WTC11 (cell line): ENCODE measurements around the gene NCLN. TPM values are rescaled to one million over a fixed set of nuclear protein-coding genes. Genes with fewer than 3 reads are reported as not detected.
A peak's percentile ranks its signal among the peaks of the same experiment; 100 is the strongest.

Source experiments
- ATAC-seq: fragments of 200-7000 bp; cut with Tn5 transposase; 2 replicates; pipeline ENCODE4 v1.10.0; 2021; ENCODE audit warnings: mild to moderate bottlenecking, moderate library complexity
- CTCF ChIA-PET: fragments of 300-600 bp; sonication (Branson Sonifier 250); formaldehyde crosslinking; loops from one replicate; lab custom pipeline; 2021; ENCODE audit warnings: antibody characterized with exemption; lab: Charles Lee
- POLR2A ChIA-PET: fragments of 350-600 bp; sonication (Branson Sonifier 250); formaldehyde crosslinking; loops from one replicate; lab custom pipeline; 2021; ENCODE audit warnings: antibody characterized with exemption; lab: Charles Lee
- DNase-seq: peaks from one replicate; pipeline ENCODE4 v3.0.0; 2021; ENCODE audit warnings: low spot score
- H3K27ac Mint-ChIP-seq: 2 replicates; pipeline ENCODE4 v1.8.0; 2021; ENCODE audit warnings: mixed read lengths
- H3K27me3 Mint-ChIP-seq: 2 replicates; pipeline ENCODE4 v1.8.0; 2021; ENCODE audit warnings: low read depth, mild to moderate bottlenecking, moderate library complexity, mixed read lengths
- H3K36me3 Mint-ChIP-seq: 2 replicates; pipeline ENCODE4 v1.8.0; 2021; ENCODE audit warnings: mixed read lengths
- H3K4me1 Mint-ChIP-seq: 2 replicates; pipeline ENCODE4 v1.8.0; 2022; ENCODE audit warnings: mixed read lengths
- H3K4me3 Mint-ChIP-seq: 2 replicates; pipeline ENCODE4 v1.8.0; 2021; ENCODE audit warnings: mild to moderate bottlenecking, moderate library complexity, mixed read lengths
- H3K9me3 Mint-ChIP-seq: 2 replicates; pipeline ENCODE4 v1.8.0; 2021; ENCODE audit warnings: mixed read lengths
- ARID4B ChIP-seq: sonication (generic); formaldehyde crosslinking; IDR thresholded peaks from 2 replicates; pipeline ENCODE4 v1.8.0; 2023; ENCODE audit warnings: missing genetic modification reagents, mild to moderate bottlenecking, borderline replicate concordance
- ATF6 ChIP-seq: sonication (generic); formaldehyde crosslinking; IDR thresholded peaks from 2 replicates; pipeline ENCODE4 v1.8.1; 2023; ENCODE audit warnings: mild to moderate bottlenecking, missing genetic modification reagents
- CBFB ChIP-seq: sonication (generic); formaldehyde crosslinking; IDR thresholded peaks from 2 replicates; pipeline ENCODE4 v1.8.1; 2022; ENCODE audit warnings: mild to moderate bottlenecking, low read depth, missing genetic modification reagents
- EMX1 ChIP-seq: fragments of 250-450 bp; sonication (Bioruptor Pico); IDR thresholded peaks from 2 replicates; pipeline ENCODE4 v1.8.0; 2021; ENCODE audit warnings: mild to moderate bottlenecking
- ERG ChIP-seq: fragments of 250-450 bp; sonication (Bioruptor Pico); IDR thresholded peaks from 2 replicates; pipeline ENCODE4 v1.8.0; 2021; ENCODE audit warnings: mild to moderate bottlenecking
- ETV6 ChIP-seq: sonication (generic); formaldehyde crosslinking; IDR thresholded peaks from 2 replicates; pipeline ENCODE4 v1.8.1; 2022; ENCODE audit warnings: mild to moderate bottlenecking, missing genetic modification reagents
- HMGA2 ChIP-seq: fragments of 250-450 bp; sonication (Bioruptor Pico); IDR thresholded peaks from 2 replicates; pipeline ENCODE4 v1.4.0; 2021; ENCODE audit warnings: mild to moderate bottlenecking, moderate library complexity
- IRF2 ChIP-seq: sonication (generic); formaldehyde crosslinking; IDR thresholded peaks from 2 replicates; pipeline ENCODE4 v1.8.0; 2022; ENCODE audit warnings: low read depth, missing genetic modification reagents, borderline replicate concordance
- PRRX2 ChIP-seq: fragments of 250-450 bp; sonication (Bioruptor Pico); IDR thresholded peaks from 2 replicates; pipeline ENCODE4 v1.8.0; 2021; ENCODE audit warnings: mild to moderate bottlenecking
- TCF7 ChIP-seq: sonication (generic); formaldehyde crosslinking; IDR thresholded peaks from 2 replicates; pipeline ENCODE4 v1.8.0; 2022; ENCODE audit warnings: mild to moderate bottlenecking, low read depth, missing genetic modification reagents, moderate library complexity
- TEAD1 ChIP-seq: sonication (generic); formaldehyde crosslinking; IDR thresholded peaks from 2 replicates; pipeline ENCODE4 v1.8.0; 2022; ENCODE audit warnings: mild to moderate bottlenecking, missing genetic modification reagents
- ZNF219 ChIP-seq: sonication (generic); formaldehyde crosslinking; IDR thresholded peaks from 2 replicates; pipeline ENCODE4 v1.8.0; 2023; ENCODE audit warnings: missing genetic modification reagents, mild to moderate bottlenecking, borderline replicate concordance
- ZNF281 ChIP-seq: sonication (generic); formaldehyde crosslinking; IDR thresholded peaks from 2 replicates; pipeline ENCODE4 v1.8.0; 2023; ENCODE audit warnings: mild to moderate bottlenecking, missing genetic modification reagents
- total RNA-seq: library from RNA; stranded (reverse); gene quantifications from 3 replicates; pipeline ENCODE4 v1.2.3, GENCODE V29; 2021
- TF ChIP-seq, protein P1 (sequence below): sonication (generic); formaldehyde crosslinking; conservative IDR thresholded peaks from 2 replicates; pipeline ENCODE4 v1.8.1; 2022; ENCODE audit warnings: mild to moderate bottlenecking, missing genetic modification reagents
- TF ChIP-seq, protein P2 (sequence below): sonication (generic); formaldehyde crosslinking; IDR thresholded peaks from 2 replicates; pipeline ENCODE4 v1.8.0; 2022; ENCODE audit warnings: missing genetic modification reagents

Gene NCLN
- total RNA-seq, 1 experiment from 2014 or later = 113 TPM

DNA sequence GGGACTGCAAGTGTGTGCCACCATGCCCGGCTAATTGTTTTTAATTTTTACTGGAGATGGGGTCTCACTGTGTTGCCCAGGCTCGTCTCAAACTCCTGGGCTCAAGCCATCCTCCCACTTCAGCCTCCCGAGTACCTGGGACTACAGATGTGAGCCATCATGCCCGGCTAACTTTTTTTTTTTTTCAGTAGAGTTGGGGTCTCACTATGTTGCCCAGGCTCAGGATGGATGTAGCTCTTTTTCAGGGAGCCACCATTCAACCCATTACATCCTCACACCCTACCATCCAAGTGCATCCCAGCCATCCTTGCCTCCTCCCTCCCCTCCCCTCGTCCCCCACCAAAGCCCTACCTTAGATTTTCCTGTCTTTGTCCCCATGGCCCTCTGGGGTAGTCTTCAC is 53.6 kb downstream of the NCLN start (continued):
- TF ChIP-seq ARID4B (CRISPR knock-in tag) = no peak
- TF ChIP-seq PRRX2 (CRISPR knock-in tag) = no peak
- TF ChIP-seq IRF2 (CRISPR knock-in tag) = no peak
- no peak for TF ChIP-seq ZNF219
- TF ChIP-seq ZNF281 (CRISPR knock-in tag) = no peak
- no peak for TF ChIP-seq HMGA2 (CRISPR knock-in tag)
- no peak for TF ChIP-seq TCF7 (CRISPR knock-in tag)
- TF ChIP-seq, protein P1, sequence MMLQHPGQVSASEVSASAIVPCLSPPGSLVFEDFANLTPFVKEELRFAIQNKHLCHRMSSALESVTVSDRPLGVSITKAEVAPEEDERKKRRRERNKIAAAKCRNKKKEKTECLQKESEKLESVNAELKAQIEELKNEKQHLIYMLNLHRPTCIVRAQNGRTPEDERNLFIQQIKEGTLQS = no peak
- no peak for TF ChIP-seq EMX1

DNA sequence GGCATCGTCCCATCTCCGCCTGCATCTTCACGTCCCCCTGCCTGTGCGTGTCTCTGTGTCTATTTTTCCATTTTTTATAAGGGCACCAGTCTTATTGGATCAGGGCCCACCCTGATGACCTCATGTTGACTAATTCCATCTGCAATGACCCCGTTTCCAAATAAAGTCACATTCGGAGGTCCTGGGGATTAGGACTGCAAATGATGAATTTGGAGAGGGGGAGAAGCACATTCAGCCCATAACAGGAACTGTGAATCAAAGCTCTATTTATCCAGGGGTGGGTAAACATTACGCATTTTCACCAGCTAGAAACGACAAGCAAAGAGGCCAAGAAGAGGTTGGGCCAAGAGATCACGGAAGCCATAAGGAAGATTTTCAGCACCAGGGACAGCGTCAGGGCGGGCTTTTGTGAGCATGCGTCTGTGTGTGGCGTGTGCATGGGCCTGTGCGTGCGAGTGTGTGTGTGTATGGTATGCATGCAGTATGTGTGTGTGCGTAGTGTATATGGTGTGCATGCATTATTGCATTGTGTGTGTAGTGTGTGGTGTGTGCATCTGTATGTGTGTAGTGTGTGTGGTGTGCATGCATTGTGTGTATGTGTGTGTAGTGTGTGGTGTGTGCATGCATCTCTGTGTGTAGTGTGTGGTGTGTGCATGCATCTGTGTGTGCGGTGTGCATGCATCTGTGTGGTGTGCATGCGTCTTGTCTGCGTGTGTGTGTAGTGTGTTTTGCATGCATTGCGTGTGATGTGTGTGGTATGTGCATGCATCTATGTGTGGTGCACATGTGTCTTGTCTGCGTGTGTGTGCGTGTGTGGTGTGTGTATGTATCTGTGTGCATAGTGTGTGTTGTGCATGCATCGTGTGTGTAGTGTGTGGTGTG is 58.3 kb downstream of the NCLN start:
- ChIA-PET CTCF (interaction anchor here (1.0 kb wide), 1 partner anchor 10 kb away, joined by 3 read pairs; no protein-coding TSS in a partner anchor), POLR2A (no interaction called here)
- H3K4me1 Mint-ChIP-seq = peaks cover 3% of the 10 kb centered on the region; the same call in 1 of the 2 replicates
- ATAC-seq = no peak; the same call in 1 of the 2 replicates
- no peaks in the 10 kb centered on the region for H3K36me3 Mint-ChIP-seq
- H3K27ac Mint-ChIP-seq = no peak overlapping the region
- peak; percentile 69 for DNase-seq
- H3K9me3 Mint-ChIP-seq = no peaks in the 10 kb centered on the region
- no peak overlapping the region for H3K4me3 Mint-ChIP-seq
- H3K27me3 Mint-ChIP-seq = peaks cover 10% of the 10 kb centered on the region
- TF ChIP-seq ETV6 (CRISPR knock-in tag) (peak; percentile 86), ATF6 (CRISPR knock-in tag) (no peak), ARID4B (CRISPR knock-in tag) (peak; percentile 87; the same call in 1 of the 2 replicates), CBFB (CRISPR knock-in tag) (no peak), ERG (no peak), TEAD1 (CRISPR knock-in tag) (peak; percentile 61; the same call in 1 of the 2 replicates)
- TF ChIP-seq, protein P2, sequence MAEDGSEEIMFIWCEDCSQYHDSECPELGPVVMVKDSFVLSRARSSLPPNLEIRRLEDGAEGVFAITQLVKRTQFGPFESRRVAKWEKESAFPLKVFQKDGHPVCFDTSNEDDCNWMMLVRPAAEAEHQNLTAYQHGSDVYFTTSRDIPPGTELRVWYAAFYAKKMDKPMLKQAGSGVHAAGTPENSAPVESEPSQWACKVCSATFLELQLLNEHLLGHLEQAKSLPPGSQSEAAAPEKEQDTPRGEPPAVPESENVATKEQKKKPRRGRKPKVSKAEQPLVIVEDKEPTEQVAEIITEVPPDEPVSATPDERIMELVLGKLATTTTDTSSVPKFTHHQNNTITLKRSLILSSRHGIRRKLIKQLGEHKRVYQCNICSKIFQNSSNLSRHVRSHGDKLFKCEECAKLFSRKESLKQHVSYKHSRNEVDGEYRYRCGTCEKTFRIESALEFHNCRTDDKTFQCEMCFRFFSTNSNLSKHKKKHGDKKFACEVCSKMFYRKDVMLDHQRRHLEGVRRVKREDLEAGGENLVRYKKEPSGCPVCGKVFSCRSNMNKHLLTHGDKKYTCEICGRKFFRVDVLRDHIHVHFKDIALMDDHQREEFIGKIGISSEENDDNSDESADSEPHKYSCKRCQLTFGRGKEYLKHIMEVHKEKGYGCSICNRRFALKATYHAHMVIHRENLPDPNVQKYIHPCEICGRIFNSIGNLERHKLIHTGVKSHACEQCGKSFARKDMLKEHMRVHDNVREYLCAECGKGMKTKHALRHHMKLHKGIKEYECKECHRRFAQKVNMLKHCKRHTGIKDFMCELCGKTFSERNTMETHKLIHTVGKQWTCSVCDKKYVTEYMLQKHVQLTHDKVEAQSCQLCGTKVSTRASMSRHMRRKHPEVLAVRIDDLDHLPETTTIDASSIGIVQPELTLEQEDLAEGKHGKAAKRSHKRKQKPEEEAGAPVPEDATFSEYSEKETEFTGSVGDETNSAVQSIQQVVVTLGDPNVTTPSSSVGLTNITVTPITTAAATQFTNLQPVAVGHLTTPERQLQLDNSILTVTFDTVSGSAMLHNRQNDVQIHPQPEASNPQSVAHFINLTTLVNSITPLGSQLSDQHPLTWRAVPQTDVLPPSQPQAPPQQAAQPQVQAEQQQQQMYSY (CRISPR knock-in tag) = 0 out of 2 replicates have a peak, but pooled peaks have one; percentile 33
